Ramos (cell line): ENCODE data around the gene PLAGL2.

Source experiments
- in situ Hi-C: fragments of 300-500 bp; cut with MboI; formaldehyde crosslinking; loops from one replicate; pipeline ENCODE4 v1.14.3; 2022; ENCODE audit warnings: low sequenced_read_pairs; ENCODE audit not compliant: unreplicated experiment

The PLAGL2 gene

DNA sequence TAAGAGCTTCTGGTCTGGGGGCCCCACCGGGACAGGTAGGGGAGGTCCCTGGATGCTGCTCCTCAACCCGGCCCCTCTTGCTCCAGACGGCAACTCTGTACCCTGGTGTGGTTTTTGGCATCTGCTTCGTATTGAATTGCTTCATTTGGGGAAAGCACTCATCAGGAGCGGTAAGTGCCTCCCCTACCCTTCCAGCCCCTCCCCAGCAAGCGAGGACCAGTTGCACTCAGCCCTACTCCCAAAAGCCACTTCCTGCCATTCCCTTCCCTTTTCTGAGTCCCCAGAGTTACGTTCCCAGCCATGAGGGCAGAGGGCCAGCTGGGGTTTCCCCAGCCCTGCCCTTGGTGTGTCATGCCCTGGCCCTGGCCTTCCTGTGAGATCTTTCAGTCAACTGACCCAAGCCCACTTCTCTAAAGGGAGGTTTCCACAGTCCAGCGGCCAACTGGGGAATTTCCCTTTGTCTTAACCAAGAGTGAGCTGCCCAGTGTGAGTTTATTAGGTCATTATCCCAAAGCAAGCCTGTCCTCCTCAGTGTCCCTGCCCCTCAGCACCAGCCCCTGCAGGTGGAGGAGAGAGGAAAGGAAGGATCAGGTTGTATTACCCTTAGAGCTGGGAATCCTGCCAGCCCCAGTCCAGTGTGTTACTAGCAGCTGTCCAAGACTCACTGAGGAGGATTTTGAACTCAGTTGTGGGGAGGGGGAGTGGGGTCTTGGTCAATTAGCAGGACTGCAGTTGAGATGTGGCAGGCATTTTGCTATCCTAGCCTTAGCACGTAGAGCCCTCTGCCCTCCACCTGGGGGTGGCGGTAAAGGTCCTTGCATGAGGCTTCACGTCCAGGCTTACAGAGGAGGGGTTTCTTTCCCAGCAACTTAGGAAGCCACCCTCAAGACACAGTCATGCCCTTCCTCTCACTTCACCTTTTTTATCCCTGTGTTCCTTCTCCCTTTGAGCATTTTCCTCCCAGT, 52.2 kb downstream of the PLAGL2 start:
- in situ Hi-C loops: no loop called here

DNA sequence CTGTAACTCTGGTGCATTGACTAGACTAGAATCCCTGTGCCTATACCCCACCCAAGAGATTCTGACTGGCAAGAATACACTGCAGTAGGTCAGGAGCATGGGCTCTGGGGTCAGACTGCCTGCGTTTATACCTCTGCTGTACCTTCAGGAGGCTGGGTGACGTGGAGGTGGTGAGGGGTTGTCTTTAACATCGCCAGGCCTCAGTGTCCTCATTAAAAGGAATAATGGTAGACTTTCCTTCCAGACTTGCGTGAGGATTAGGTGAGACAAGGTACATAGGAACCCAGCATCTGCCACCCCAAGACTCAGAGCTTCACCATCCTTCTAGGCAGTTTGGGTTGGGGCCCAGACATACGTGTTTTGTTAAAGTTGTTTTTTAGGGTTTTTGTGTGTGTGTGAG, 53.8 kb downstream of the PLAGL2 start:
- in situ Hi-C loops: no loop called here

DNA sequence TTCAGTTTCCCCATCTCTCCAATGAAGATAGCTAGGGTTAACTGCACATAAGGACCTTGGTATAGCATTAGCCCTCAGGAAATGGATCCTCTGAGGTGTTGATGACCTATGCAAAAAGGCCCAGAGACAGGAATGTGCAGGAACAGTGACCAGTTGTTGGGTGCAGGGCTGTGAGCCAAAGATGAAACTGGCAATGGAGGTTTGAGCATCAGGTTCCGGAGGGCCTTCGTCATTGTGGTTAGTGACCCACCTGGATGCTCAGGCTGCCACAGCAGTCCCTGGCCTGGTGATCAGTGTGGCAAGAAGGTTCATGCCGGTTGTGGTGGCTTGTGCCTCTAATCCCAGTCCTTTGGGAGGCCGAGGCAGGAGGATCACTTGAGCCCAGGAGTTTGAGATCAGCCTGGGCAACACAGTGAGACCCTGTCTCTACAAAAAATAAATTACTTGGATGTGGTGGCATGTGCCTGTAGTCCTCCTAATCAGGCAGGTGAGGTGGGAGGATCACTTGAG, 54.3 kb downstream of the PLAGL2 start:
- in situ Hi-C loops: no loop called here

DNA sequence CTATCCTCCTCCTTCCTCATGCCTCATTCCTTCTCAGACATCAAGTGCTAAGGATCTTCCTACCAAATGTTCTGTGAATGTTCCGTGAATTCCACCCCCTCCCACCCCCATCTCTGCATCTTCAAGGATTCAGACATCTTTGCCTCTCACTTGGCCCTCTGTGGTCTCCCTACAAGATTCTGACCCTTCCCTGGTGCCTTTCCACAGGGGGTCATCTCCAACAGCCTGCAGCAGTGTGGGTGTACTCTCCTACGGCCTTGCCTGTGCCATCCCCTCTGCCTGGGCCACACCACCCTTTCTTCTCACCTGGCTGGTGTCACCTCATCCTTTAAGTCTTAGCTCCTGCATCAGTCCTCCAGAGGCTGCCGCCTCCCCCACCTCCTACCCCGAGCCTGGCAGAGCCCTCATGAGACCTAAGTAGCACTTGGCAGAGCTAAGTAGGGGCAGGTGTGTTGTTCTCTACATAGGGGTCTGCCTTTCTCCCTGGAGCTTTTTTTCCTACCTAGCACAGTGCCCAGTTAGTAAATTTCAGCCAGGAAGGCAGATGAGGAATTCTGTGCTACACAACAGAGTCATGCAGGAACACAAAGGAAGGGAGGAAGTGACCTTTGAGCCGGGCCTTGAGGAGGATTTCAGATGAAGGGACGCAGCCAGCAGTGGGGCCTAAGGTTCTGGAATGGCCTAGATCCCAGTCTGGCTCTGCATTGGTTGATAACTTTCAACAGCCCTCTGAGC, 55.0 kb downstream of the PLAGL2 start:
- in situ Hi-C loops: no loop called here

DNA sequence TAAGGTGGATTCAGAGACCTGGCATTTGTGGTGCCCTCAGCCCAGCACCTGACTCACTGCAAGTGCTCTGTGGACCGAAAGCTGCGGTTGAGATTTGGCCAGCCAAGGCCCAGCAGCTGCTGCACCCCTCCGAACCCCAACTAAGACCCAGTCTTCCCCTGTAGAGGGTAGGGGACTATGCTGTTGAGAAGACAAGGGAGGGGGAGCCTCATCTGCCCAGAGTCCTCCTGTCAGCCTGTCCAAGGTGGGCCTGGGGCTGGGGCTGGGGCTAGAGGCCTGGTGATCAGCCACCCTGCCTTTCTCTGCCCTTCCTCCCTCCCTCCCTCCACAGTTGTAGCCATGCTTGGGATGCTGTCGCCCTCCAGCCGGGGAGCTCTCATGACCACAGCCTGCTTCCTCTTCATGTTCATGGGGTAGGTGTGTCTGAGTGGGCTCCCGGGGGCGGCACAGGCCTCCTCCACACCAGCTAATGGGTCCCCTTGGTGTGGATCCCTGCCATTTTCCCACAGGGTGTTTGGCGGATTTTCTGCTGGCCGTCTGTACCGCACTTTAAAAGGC, 57.2 kb downstream of the PLAGL2 start:
- in situ Hi-C loops: no loop called here

DNA sequence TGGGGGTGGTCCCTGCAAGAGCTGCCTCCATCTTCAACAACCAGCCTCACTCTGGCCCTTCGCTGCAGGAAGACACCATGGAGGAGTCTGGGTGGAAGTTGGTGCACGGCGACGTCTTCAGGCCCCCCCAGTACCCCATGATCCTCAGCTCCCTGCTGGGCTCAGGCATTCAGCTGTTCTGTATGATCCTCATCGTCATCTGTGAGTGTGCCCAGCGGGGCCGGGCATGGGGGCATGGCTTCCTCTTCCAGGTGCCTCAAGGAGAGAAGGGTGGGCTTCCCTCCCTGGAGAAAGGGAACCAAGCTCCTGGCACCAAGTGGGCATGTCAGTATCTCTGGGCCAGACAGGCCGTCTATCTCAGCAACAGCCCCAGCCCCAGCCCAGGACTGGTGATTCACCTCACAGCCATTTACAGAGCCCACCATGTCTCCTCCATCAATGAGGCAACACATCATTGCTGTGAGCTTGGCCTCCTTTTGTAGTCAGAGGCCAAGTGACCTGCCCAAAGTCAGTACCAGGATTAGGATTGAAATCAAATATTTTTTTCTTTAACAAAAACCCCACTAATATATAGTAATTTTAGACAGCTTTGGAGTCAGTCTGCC, 57.9 kb downstream of the PLAGL2 start:
- in situ Hi-C loops: no loop called here

DNA sequence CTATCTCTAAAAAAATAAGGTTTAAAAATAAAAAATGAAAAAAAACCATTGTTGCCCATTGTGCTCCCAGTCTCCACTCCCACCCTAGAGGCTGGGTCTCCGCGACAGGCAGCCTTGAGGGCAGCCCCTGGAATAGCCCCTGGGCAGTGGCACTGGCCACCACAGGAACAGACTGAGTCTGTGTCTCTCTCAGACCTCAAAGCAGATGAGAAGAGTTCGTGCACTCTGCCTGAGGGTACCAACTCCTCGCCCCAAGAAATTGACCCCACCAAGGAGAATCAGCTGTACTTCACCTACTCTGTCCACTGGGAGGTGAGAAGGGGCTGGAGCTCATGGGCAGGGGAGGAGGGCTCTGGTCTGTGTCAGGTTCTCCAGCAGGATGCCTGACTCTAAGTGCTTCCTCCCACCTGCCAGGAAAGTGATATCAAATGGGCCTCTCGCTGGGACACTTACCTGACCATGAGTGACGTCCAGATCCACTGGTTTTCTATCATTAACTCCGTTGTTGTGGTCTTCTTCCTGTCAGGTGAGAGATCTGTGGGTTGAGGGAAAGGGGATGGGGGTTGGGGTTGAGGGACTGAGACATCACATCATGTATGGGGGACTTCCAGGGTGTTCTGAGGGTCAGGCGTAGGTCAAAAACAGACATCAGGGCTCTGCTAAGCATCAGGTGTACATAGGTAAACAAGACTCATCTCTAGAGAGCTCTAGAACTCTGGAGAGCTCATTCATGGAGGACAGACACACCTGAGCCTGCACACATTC, 62.5 kb downstream of the PLAGL2 start:
- in situ Hi-C loops: no loop called here

DNA sequence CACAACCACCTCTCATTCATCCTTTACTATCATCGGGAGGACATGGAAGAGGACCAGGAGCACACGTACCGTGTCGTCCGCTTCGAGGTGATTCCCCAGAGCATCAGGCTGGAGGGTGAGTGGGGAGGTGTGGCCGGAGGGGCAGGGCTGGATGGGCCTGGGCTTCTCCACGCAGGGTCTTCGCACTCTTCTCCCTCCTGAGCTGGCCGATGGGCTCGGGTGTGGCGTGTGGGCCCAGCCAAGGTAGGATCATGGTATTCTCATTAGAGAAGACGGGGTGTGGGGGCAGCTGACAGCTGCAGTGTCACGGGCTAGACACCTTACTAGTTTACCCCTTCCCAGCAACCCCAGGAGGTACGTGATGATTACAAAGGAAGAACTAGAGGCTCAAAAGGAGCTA, 64.6 kb downstream of the PLAGL2 start:
- in situ Hi-C loops: no loop called here
